Measurements from ENCODE around the gene HCN4. TPM values are rescaled to one million over a fixed set of nuclear protein-coding genes. Genes with fewer than 3 reads are reported as not detected.

Gene HCN4
- total and polyA plus RNA-seq, 8 donors: 0.03 to 1.7 (median 0.18) TPM; not detected in 3

- intact Hi-C loops (cut with DNase I; ENCODE audit: low total_unique reads): no loop called here
- no peak for TF ChIP-seq POLR2A (IDR thresholded peaks at IDR 0.05)
- no peak for TF ChIP-seq POLR2AphosphoS5 (IDR thresholded peaks at IDR 0.05)
- no peak for TF ChIP-seq CTCF (IDR thresholded peaks at IDR 0.05)
- TF ChIP-seq EP300 (IDR thresholded peaks at IDR 0.05): no peak
- Histone ChIP-seq H3K9me3 (no peaks in the 10 kb centered on the region), H3K27me3 (peaks cover 0 to 34% (median 2%) of the 10 kb centered on the region in 3 donors), H3K4me1 (no peaks in the 10 kb centered on the region), H3K36me3 (no peaks in the 10 kb centered on the region), H3K27ac (no peak overlapping the region), H3K4me3 (no peak overlapping the region)
- DNase-seq: no peak
- WGBS, 5 donors: 70 to 82% (median 80%) methylated on average over 10 of the region's 10 CpGs
Observed at GRCh38 chr15:73328981-73329380, 39.8 kb downstream of the HCN4 start.

- no peak overlapping the region for H3K4me3 ChIP-seq
- TF ChIP-seq CTCF (IDR thresholded peaks at IDR 0.05): no peak
- no peak for TF ChIP-seq EP300 (IDR thresholded peaks at IDR 0.05)
- TF ChIP-seq POLR2AphosphoS5 (IDR thresholded peaks at IDR 0.05): no peak
- no peak for TF ChIP-seq POLR2A (IDR thresholded peaks at IDR 0.05)
- H3K9me3 ChIP-seq: no peaks in the 10 kb centered on the region
- 71 to 85% (median 81%) methylated on average over 8 to 12 of the region's 12 CpGs for WGBS, 5 donors
- no peaks in the 10 kb centered on the region for H3K4me1 ChIP-seq
- no peak overlapping the region for H3K27ac ChIP-seq
- H3K27me3 ChIP-seq: peaks cover 0 to 41% (median 2%) of the 10 kb centered on the region in 3 donors
- no peak for DNase-seq
- no peaks in the 10 kb centered on the region for H3K36me3 ChIP-seq
- intact Hi-C loops (cut with DNase I; ENCODE audit: low total_unique reads): no loop called here
Observed at GRCh38 chr15:73328149-73328820, 40.5 kb downstream of the HCN4 start.

- no peak overlapping the region for H3K27ac ChIP-seq
- H3K9me3 ChIP-seq: no peaks in the 10 kb centered on the region
- H3K4me3 ChIP-seq: no peak overlapping the region
- H3K27me3 ChIP-seq: peaks cover 0 to 53% (median 2%) of the 10 kb centered on the region in 3 donors
- DNase-seq: no peak
- 42 to 61% (median 46%) methylated on average over 4 of the region's 4 CpGs for WGBS, 5 donors
- TF ChIP-seq EP300 (IDR thresholded peaks at IDR 0.05) (no peak), CTCF (IDR thresholded peaks at IDR 0.05) (no peak), POLR2A (IDR thresholded peaks at IDR 0.05) (no peak), POLR2AphosphoS5 (IDR thresholded peaks at IDR 0.05) (no peak)
- no peaks in the 10 kb centered on the region for H3K36me3 ChIP-seq
- intact Hi-C loops (cut with DNase I; ENCODE audit: low total_unique reads): no loop called here
- H3K4me1 ChIP-seq: no peaks in the 10 kb centered on the region
Observed at GRCh38 chr15:73326157-73326556, 42.6 kb downstream of the HCN4 start.

GRCh38 chr15:73325191-73325861 lies 43.4 kb downstream of the HCN4 start:
- WGBS, 5 donors: 72 to 76% (median 73%) methylated on average over 11 to 29 of the region's 29 CpGs
- intact Hi-C loops (cut with DNase I; ENCODE audit: low total_unique reads): no loop called here
- H3K4me3 ChIP-seq: no peak overlapping the region
- DNase-seq: no peak
- H3K27ac ChIP-seq: no peak overlapping the region
- H3K4me1 ChIP-seq: no peaks in the 10 kb centered on the region
- no peaks in the 10 kb centered on the region for H3K36me3 ChIP-seq
- H3K27me3 ChIP-seq: peaks cover 0 to 62% (median 2%) of the 10 kb centered on the region in 3 donors
- TF ChIP-seq CTCF (IDR thresholded peaks at IDR 0.05) (no peak), EP300 (IDR thresholded peaks at IDR 0.05) (no peak), POLR2AphosphoS5 (IDR thresholded peaks at IDR 0.05) (no peak), POLR2A (IDR thresholded peaks at IDR 0.05) (no peak)
- no peaks in the 10 kb centered on the region for H3K9me3 ChIP-seq
